ENCODE data around the gene GLCCI1. TPM values are rescaled to one million over a fixed set of nuclear protein-coding genes. Genes with fewer than 3 reads are reported as not detected.
"Not testable (repeated sequence)": the region's sequence is repeated elsewhere in the genome, so short reads cannot be mapped to it uniquely, and the experiment has no call there.

Gene GLCCI1
- total and polyA plus RNA-seq, 10 donors = 9.1 to 53.2 (median 42.6) TPM

GRCh38 chr7:8042796-8043535, 74.4 kb downstream of the GLCCI1 start:
- 93 to 96% (median 96%) methylated on average over 3 of the region's 3 CpGs for WGBS, 5 donors
- H3K4me1 ChIP-seq = peaks cover 0 to 19% (median 0%) of the 10 kb centered on the region in 6 donors
- peaks cover 0 to 11% (median 2%) of the 10 kb centered on the region in 8 donors for H3K9me3 ChIP-seq
- peaks cover 0 to 23% (median 6%) of the 10 kb centered on the region in 6 donors for H3K36me3 ChIP-seq
- TF ChIP-seq CTCF (IDR thresholded peaks at IDR 0.05 in 8 of 11, conservative IDR thresholded peaks at IDR 0.05 in 3 of 11) (no peak), POLR2AphosphoS5 (IDR thresholded peaks at IDR 0.05) (no peak), POLR2A (IDR thresholded peaks at IDR 0.05) (no peak)
- no peak for DNase-seq
- H3K27me3 ChIP-seq (replicated peaks in 1 of 7) = no peaks in the 10 kb centered on the region
- H3K27ac ChIP-seq = no peak overlapping the region
- no peak overlapping the region for H3K4me3 ChIP-seq
- intact Hi-C loops (cut with DNase I; ENCODE audit: low total_unique reads) = no loop called here

GRCh38 chr7:8044761-8045430, 76.3 kb downstream of the GLCCI1 start:
- Histone ChIP-seq H3K27ac (no peak overlapping the region), H3K4me3 (no peak overlapping the region), H3K4me1 (peaks cover 0 to 25% (median 0%) of the 10 kb centered on the region in 6 donors), H3K36me3 (peaks cover 0 to 31% (median 6%) of the 10 kb centered on the region in 6 donors), H3K9me3 (peaks cover 0 to 11% (median 4%) of the 10 kb centered on the region in 8 donors), H3K27me3 (replicated peaks in 1 of 7) (no peaks in the 10 kb centered on the region)
- DNase-seq = no peak
- TF ChIP-seq POLR2A (IDR thresholded peaks at IDR 0.05) (no peak), POLR2AphosphoS5 (IDR thresholded peaks at IDR 0.05) (no peak), CTCF (IDR thresholded peaks at IDR 0.05 in 8 of 11, conservative IDR thresholded peaks at IDR 0.05 in 3 of 11) (no peak)
- intact Hi-C loops (cut with DNase I; ENCODE audit: low total_unique reads) = no loop called here
- WGBS, 5 donors = 69 to 83% (median 82%) methylated on average over 5 of the region's 5 CpGs

- Histone ChIP-seq H3K36me3 (peaks cover 0 to 17% (median 3%) of the 10 kb centered on the region in 6 donors), H3K9me3 (peaks cover 0 to 11% (median 4%) of the 10 kb centered on the region in 8 donors), H3K4me1 (peaks cover 0 to 26% (median 7%) of the 10 kb centered on the region in 6 donors)
- DNase-seq; H3K27me3 ChIP-seq (replicated peaks in 1 of 7); intact Hi-C loops (cut with DNase I; ENCODE audit: low total_unique reads); H3K4me3 ChIP-seq; H3K27ac ChIP-seq: not testable (repeated sequence)
These were observed 79.5 kb downstream of the GLCCI1 start for GRCh38 chr7:8048067-8048466.

- Histone ChIP-seq H3K27me3 (replicated peaks in 1 of 7) (no peaks in the 10 kb centered on the region), H3K36me3 (peaks cover 0 to 25% (median 11%) of the 10 kb centered on the region in 6 donors), H3K4me1 (peaks cover 0 to 26% (median 7%) of the 10 kb centered on the region in 6 donors), H3K27ac (peak overlapping the region in 1 of 8 donors; percentile 2), H3K9me3 (peaks cover 0 to 11% (median 4%) of the 10 kb centered on the region in 8 donors), H3K4me3 (no peak overlapping the region)
- no peak for DNase-seq
- TF ChIP-seq CTCF (IDR thresholded peaks at IDR 0.05 in 8 of 11, conservative IDR thresholded peaks at IDR 0.05 in 3 of 11) = no peak
- TF ChIP-seq POLR2A (IDR thresholded peaks at IDR 0.05) = no peak
- TF ChIP-seq POLR2AphosphoS5 (IDR thresholded peaks at IDR 0.05) = no peak
- intact Hi-C loops (cut with DNase I; ENCODE audit: low total_unique reads) = no loop called here
- 43 to 66% (median 53%) methylated on average over 1 of the region's 1 CpG for WGBS, 5 donors
These were observed 82.8 kb downstream of the GLCCI1 start for GRCh38 chr7:8051373-8051772.

Measured in spleen (tissue), 11 donors.